H1 (cell line): ENCODE data around the gene PTPRH. TPM values are rescaled to one million over a fixed set of nuclear protein-coding genes. Genes with fewer than 3 reads are reported as not detected.
A peak's percentile ranks its signal among the peaks of the same experiment; 100 is the strongest.

Experiments
- CTCF ChIA-PET: fragments of 300-600 bp; sonication (Branson Sonifier 250); formaldehyde crosslinking; loops from one replicate; lab custom pipeline; 2021; ENCODE audit not compliant: partially characterized antibody; lab: Charles Lee
- POLR2A ChIA-PET: fragments of 300-600 bp; sonication (Branson Sonifier 250); formaldehyde crosslinking; loops from one replicate; lab custom pipeline; 2021; ENCODE audit warnings: inconsistent platforms; ENCODE audit not compliant: partially characterized antibody; lab: Charles Lee
- DNase-seq, 2 experiments: peaks; one replicate each; pipeline versions ENCODE4 v3.0.0 to v3.0.0-alpha.2; 2010 to 2022; ENCODE audit warnings: low spot score in 2 of 2, low read depth in 1 of 2, mixed read lengths in 1 of 2
- FAIRE-seq: peaks from 2 replicates; lab custom pipeline; 2011; peaks lifted over from hg19 to GRCh38; lab: Jason Lieb, UNC
- H2AFZ ChIP-seq: 2 replicates; pipeline ENCODE4 v1.8.1; 2012; ENCODE audit warnings: low read length, inconsistent platforms
- H2AK5ac ChIP-seq: 2 replicates; pipeline ENCODE4 v1.6.1; 2013; ENCODE audit warnings: low read depth, low read length
- H2BK120ac ChIP-seq: replicated peaks from 2 replicates; pipeline ENCODE3; 2013; ENCODE audit warnings: low read depth, low read length, inconsistent platforms
- H2BK12ac ChIP-seq: 2 replicates; pipeline ENCODE4 v1.6.1; 2013; ENCODE audit warnings: low read depth, low read length
- H2BK15ac ChIP-seq: 2 replicates; pipeline ENCODE4 v1.6.1; 2013; ENCODE audit warnings: low read length
- H2BK20ac ChIP-seq: 2 replicates; pipeline ENCODE4 v1.6.1; 2013; ENCODE audit warnings: low read length
- H2BK5ac ChIP-seq: 2 replicates; pipeline ENCODE4 v1.6.1; 2013; ENCODE audit warnings: low read depth, low read length
- H3K14ac ChIP-seq: 2 replicates; pipeline ENCODE4 v1.6.1; 2013; ENCODE audit warnings: inconsistent platforms; ENCODE audit not compliant: insufficient read length
- H3K18ac ChIP-seq: 2 replicates; pipeline ENCODE4 v1.6.1; 2013; ENCODE audit warnings: low read length; ENCODE audit errors: extremely low read depth
- H3K23ac ChIP-seq: 2 replicates; pipeline ENCODE4 v1.6.1; 2013; ENCODE audit warnings: inconsistent platforms; ENCODE audit not compliant: insufficient read length
- H3K23me2 ChIP-seq: 2 replicates; pipeline ENCODE4 v1.6.1; 2013; ENCODE audit warnings: low read depth, low read length
- H3K27ac ChIP-seq: 2 replicates; pipeline ENCODE4 v1.6.1; 2011; ENCODE audit warnings: low read depth, low read length, inconsistent platforms
- H3K27me3 ChIP-seq, 4 experiments: replicated peaks in 1 of 4; 1 replicate in 1 of 4; 2 replicates in 3 of 4; pipeline versions ENCODE4 v1.6.1 to v1.8.1; 2011 to 2013; ENCODE audit warnings: low read length in 3 of 4, mild to moderate bottlenecking in 3 of 4, inconsistent platforms in 2 of 4, mixed read lengths in 2 of 4, moderate library complexity in 1 of 4; ENCODE audit not compliant: control insufficient read depth in 3 of 4, insufficient read depth in 3 of 4; ENCODE audit errors: extremely low read depth in 1 of 4
- H3K36me3 ChIP-seq, 4 experiments: 2 replicates each; pipeline versions ENCODE4 v1.6.1 to v1.8.1; 2011 to 2013; ENCODE audit warnings: mild to moderate bottlenecking in 4 of 4, low read length in 3 of 4, moderate library complexity in 2 of 4, control low read depth in 1 of 4, inconsistent platforms in 1 of 4; ENCODE audit not compliant: insufficient read depth in 4 of 4, control insufficient read depth in 2 of 4
- H3K4ac ChIP-seq: replicated peaks from 2 replicates; pipeline ENCODE3; 2013; ENCODE audit warnings: low read length, low read depth, mixed read lengths, inconsistent platforms; ENCODE audit not compliant: insufficient read length
- H3K4me1 ChIP-seq, 4 experiments: replicated peaks in 1 of 4; 1 replicate in 1 of 4; 2 replicates in 3 of 4; pipeline versions ENCODE4 v1.6.1 to v1.8.1; 2011 to 2013; ENCODE audit warnings: low read length in 3 of 4, inconsistent platforms in 2 of 4, mixed read lengths in 1 of 4; ENCODE audit not compliant: insufficient read depth in 4 of 4, control insufficient read depth in 3 of 4
- H3K4me2 ChIP-seq, 2 experiments: 2 replicates each; pipeline versions ENCODE4 v1.6.1 to v1.8.1; 2011 to 2013; ENCODE audit warnings: low read depth in 2 of 2, low read length in 2 of 2, control low read depth in 1 of 2, inconsistent platforms in 1 of 2, mild to moderate bottlenecking in 1 of 2; ENCODE audit not compliant: insufficient read depth in 1 of 2
- H3K4me3 ChIP-seq, 4 experiments: fragments of 200-600, 300-600 bp in 1 of 4; sonication (generic), shearing (Covaris generic), sonication (Bioruptor Twin) in 1 of 4; 2 replicates each; pipeline versions ENCODE4 v1.5.1 to v1.8.1; 2011 to 2016; ENCODE audit warnings: low read length in 4 of 4, low read depth in 3 of 4, control low read depth in 2 of 4, inconsistent platforms in 2 of 4, mild to moderate bottlenecking in 2 of 4, mixed read lengths in 1 of 4, moderate library complexity in 1 of 4; ENCODE audit not compliant: insufficient read depth in 2 of 4; ENCODE audit errors: extremely low read depth in 1 of 4
- H3K56ac ChIP-seq: replicated peaks from 2 replicates; pipeline ENCODE3; 2013; ENCODE audit warnings: low read depth, mild to moderate bottlenecking, mixed read lengths, low read length, inconsistent platforms; ENCODE audit not compliant: insufficient read length
- H3K79me1 ChIP-seq: 2 replicates; pipeline ENCODE4 v1.6.1; 2013; ENCODE audit warnings: low read depth, low read length, control low read depth
- H3K79me2 ChIP-seq, 2 experiments: 2 replicates each; pipeline versions ENCODE4 v1.6.1 to v1.8.1; 2012 to 2013; ENCODE audit warnings: low read length in 2 of 2, mild to moderate bottlenecking in 2 of 2, inconsistent platforms in 1 of 2; ENCODE audit not compliant: insufficient read depth in 2 of 2, control insufficient read depth in 1 of 2
- H3K9ac ChIP-seq, 4 experiments: replicated peaks in 1 of 4; 1 replicate in 1 of 4; 2 replicates in 3 of 4; pipeline versions ENCODE4 v1.6.1 to v1.8.1; 2011 to 2013; ENCODE audit warnings: low read depth in 3 of 4, low read length in 3 of 4, control low read depth in 2 of 4, mild to moderate bottlenecking in 2 of 4, moderate library complexity in 2 of 4, inconsistent platforms in 1 of 4; ENCODE audit errors: extremely low read depth in 1 of 4
- H3K9me3 ChIP-seq, 2 experiments: 2 replicates each; pipeline versions ENCODE4 v1.6.1 to v1.8.1; 2012 to 2013; ENCODE audit warnings: mild to moderate bottlenecking in 2 of 2, moderate library complexity in 2 of 2, control low read depth in 1 of 2, inconsistent platforms in 1 of 2, low read depth in 1 of 2, low read length in 1 of 2, mixed read lengths in 1 of 2; ENCODE audit not compliant: insufficient read depth in 2 of 2
- H4K20me1 ChIP-seq, 2 experiments: replicated peaks in 1 of 2; 2 replicates each; pipeline versions ENCODE3 to v1.8.1; 2011 to 2013; ENCODE audit warnings: inconsistent platforms in 2 of 2, low read length in 2 of 2, mild to moderate bottlenecking in 1 of 2; ENCODE audit not compliant: insufficient read depth in 2 of 2, control insufficient read depth in 1 of 2
- H4K5ac ChIP-seq: 2 replicates; pipeline ENCODE4 v1.6.1; 2013; ENCODE audit warnings: low read length, low read depth, mixed read lengths, inconsistent platforms; ENCODE audit not compliant: insufficient read length
- H4K8ac ChIP-seq: 2 replicates; pipeline ENCODE4 v1.8.0; 2013; ENCODE audit warnings: mild to moderate bottlenecking, moderate library complexity, low read length, inconsistent platforms; ENCODE audit not compliant: insufficient read depth; ENCODE audit errors: extremely low read depth
- H4K91ac ChIP-seq: replicated peaks from 2 replicates; pipeline ENCODE3; 2013; ENCODE audit warnings: low read length, mixed read lengths, inconsistent platforms; ENCODE audit not compliant: insufficient read length
- BCL11A ChIP-seq, 2 experiments: IDR thresholded peaks; one replicate each; pipeline ENCODE4 v1.6.1; 2011; ENCODE audit warnings: low read depth in 2 of 2, low read length in 2 of 2, mild to moderate bottlenecking in 2 of 2
- EGR1 ChIP-seq: IDR thresholded peaks from 2 replicates; pipeline ENCODE4 v1.6.1; 2011; ENCODE audit warnings: low read depth, low read length, borderline replicate concordance
- KDM5A ChIP-seq: fragments of 200-600 bp; IDR thresholded peaks from 2 replicates; pipeline ENCODE4 v1.7.1; 2012; ENCODE audit warnings: mild to moderate bottlenecking, low read length, inconsistent platforms, mixed read lengths
- NRF1 ChIP-seq: IDR thresholded peaks from 2 replicates; pipeline ENCODE4 v1.6.1; 2011; ENCODE audit warnings: mild to moderate bottlenecking, low read depth, low read length, improper control_type of control experiment
- PHF8 ChIP-seq: fragments of 200-600 bp; sonication (generic); conservative IDR thresholded peaks from 2 replicates; pipeline ENCODE4 v1.7.1; 2012; ENCODE audit warnings: low read depth, mild to moderate bottlenecking, inconsistent platforms, low read length, moderate library complexity
- POLR2AphosphoS5 ChIP-seq: IDR thresholded peaks from 2 replicates; pipeline ENCODE4 v1.6.1; 2011; ENCODE audit warnings: low read depth, low read length
- RFX5 ChIP-seq: IDR thresholded peaks from 2 replicates; pipeline ENCODE4 v1.6.1; 2011; ENCODE audit warnings: low read depth, low read length, improper control_type of control experiment, borderline replicate concordance
- SP1 ChIP-seq: IDR thresholded peaks from 2 replicates; pipeline ENCODE4 v1.6.1; 2011; ENCODE audit warnings: low read depth, low read length
- SP4 ChIP-seq: IDR thresholded peaks from 2 replicates; pipeline ENCODE4 v1.6.1; 2012; ENCODE audit warnings: low read length, inconsistent platforms
- SUZ12 ChIP-seq: fragments of 200-600 bp; sonication (generic); IDR thresholded peaks from 2 replicates; pipeline ENCODE4 v1.6.1; 2012; ENCODE audit warnings: mild to moderate bottlenecking, inconsistent platforms, low read length, moderate library complexity, mixed read lengths
- TBP ChIP-seq: IDR thresholded peaks from 2 replicates; pipeline ENCODE4 v1.6.1; 2011; ENCODE audit warnings: low read depth, low read length, improper control_type of control experiment
- TCF12 ChIP-seq: IDR thresholded peaks from 2 replicates; pipeline ENCODE4 v1.6.1; 2011; ENCODE audit warnings: low read depth, mild to moderate bottlenecking, low read length
- WGBS, 2 experiments: shearing (Covaris generic) in 1 of 2; methylation state at CpG; one replicate each; pipeline versions ENCODE4 v1.1.6 to v1.1.7; 2013 to 2015; ENCODE audit warnings: low lambda C conversion rate in 2 of 2, mixed read lengths in 2 of 2, inconsistent platforms in 1 of 2, low coverage in 1 of 2, missing lambda C conversion rate in 1 of 2; ENCODE audit not compliant: insufficient replicate concordance in 2 of 2, insufficient coverage in 1 of 2, insufficient read length in 1 of 2; ENCODE audit errors: extremely low coverage in 1 of 2, missing lambda C conversion rate in 1 of 2; 5-methylcytosine and 5-hydroxymethylcytosine counted together
- polyA plus RNA-seq, 7 experiments: library from polyadenylated mRNA; depleted of rRNA in 3 of 7; stranded (reverse) in 5 of 7; unstranded in 2 of 7; fragments of >200 nt in 5 of 7; fragments of 200-250 nt in 2 of 7; gene quantifications; 1 replicate in 5 of 7; 2 replicates in 1 of 7; 4 replicates in 1 of 7; pipeline versions ENCODE4 v1.2.1 to v1.2.3, GENCODE V29; 2011 to 2013; ENCODE audit warnings: missing spikeins in 2 of 7, mixed read lengths in 2 of 7
- total RNA-seq: library from RNA; stranded (reverse); fragmentation: NEBNext Ultra II Directional; extraction: Animal tissue kit (Norgen Biotek cat#: 25700); gene quantifications from 2 replicates; pipeline ENCODE4 v1.2.1, GENCODE V29; 2021

PTPRH gene
- total and polyA plus RNA-seq, 2 of the 8 experiments (the other 6 are each of a cell fraction or from before 2014, with no cell fraction given), result 0.30 to 0.39 TPM

DNA sequence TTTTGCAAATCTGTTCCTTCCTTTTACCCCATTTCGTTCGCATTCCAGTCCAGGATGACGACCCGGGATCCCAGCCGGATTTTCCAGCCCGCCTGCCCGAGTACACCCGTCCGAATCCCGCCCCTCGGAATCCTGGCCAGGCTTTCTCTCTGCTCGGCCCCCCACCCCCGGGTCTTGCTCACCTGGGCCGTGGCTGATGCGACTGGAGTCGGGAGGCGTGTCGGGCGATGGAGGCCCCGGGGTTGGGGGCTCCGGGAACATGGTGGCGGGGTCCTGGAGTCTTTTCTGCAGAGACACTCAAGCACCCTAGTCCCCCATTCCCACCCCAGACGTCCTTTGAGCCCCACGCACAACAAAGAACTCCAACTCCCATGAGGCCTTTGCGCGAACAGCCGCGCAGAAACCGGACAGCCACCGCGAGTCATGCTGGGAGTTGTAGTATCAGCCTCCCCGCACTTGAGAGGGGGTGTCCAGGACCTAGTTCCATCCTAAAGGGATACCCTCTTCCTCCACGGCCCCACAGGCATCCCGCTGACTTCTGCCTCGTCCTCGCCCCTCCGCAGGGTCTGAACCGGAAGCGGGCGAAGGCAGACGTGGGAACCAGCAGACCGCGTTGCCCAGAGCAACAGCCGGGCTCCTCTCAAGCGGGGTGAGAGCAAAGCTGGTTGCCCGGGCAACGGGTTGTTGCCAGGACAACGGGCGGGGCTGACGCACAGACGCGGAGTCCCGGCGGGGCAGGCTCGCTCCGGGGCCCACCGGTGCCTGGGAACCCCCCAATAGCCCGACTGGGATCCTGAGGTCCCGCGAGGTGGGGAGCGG lies 30.3 kb downstream of the PTPRH start:
- Histone ChIP-seq H4K91ac (no peak overlapping the region), H3K4me1 (peaks cover 2 to 22% (median 14%) of the 10 kb centered on the region in 4 experiments), H3K4ac (no peak overlapping the region), H3K14ac (no peak overlapping the region), H3K9me3 (no peaks in the 10 kb centered on the region), H2AFZ (no peak overlapping the region), H2BK5ac (no peak overlapping the region; the same call in 1 of the 2 replicates), H2AK5ac (no peak overlapping the region), H3K79me2 (no peaks in the 10 kb centered on the region), H3K23me2 (peaks cover 12% of the 10 kb centered on the region; the same call in 1 of the 2 replicates), H4K20me1 (peaks cover 0 to 7% of the 10 kb centered on the region in 2 experiments), H3K18ac (peak overlapping the region; percentile 48; the same call in 1 of the 2 replicates), H3K9ac (no peak overlapping the region; a peak in 2 of 7 replicates), H3K4me2 (peak overlapping the region; percentile 64 to 98), H3K27ac (0 out of 2 replicates have a peak overlapping the region, but pooled peaks have one; percentile 25), H4K5ac (no peak overlapping the region), H3K56ac (no peak overlapping the region), H3K27me3 (peaks cover 2 to 46% (median 32%) of the 10 kb centered on the region in 4 experiments; a peak in 6 of 7 replicates), H2BK12ac (0 out of 2 replicates have a peak overlapping the region, but pooled peaks have one; percentile 68), H3K36me3 (no peaks in the 10 kb centered on the region), H3K4me3 (peak overlapping the region; percentile 39 to 73 (median 72)), H3K23ac (no peak overlapping the region), H2BK15ac (no peak overlapping the region), H3K79me1 (no peaks in the 10 kb centered on the region), H2BK120ac (no peak overlapping the region), H4K8ac (no peak overlapping the region), H2BK20ac (no peak overlapping the region)
- WGBS, 2 experiments, result 4% methylated on average over 49 of the region's 61 CpGs; no CpG with 5 or more reads in 1 of the 2 experiments
- CTCF ChIA-PET, result interaction anchor here (1.0 to 2.5 kb wide), 2 partner anchors 13 to 38 kb away, joined by 3 to 9 read pairs; partner anchors contain the start of gene DNAAF3
- POLR2A ChIA-PET, result interaction anchor here (1.3 to 3.0 kb wide), 5 partner anchors 18 to 229 kb away, joined by 3 to 13 read pairs (median 5); partner anchors contain the start of gene UBE2S
- peak in 1 of 2 experiments; percentile 95 for DNase-seq
- FAIRE-seq, result no peak
- TF ChIP-seq BCL11A (IDR thresholded peaks at IDR 0.05; ENCODE audit: low read depth in 2 of 2, low read length in 2 of 2) (no peak), SP1 (peak; percentile 100), SUZ12 (no peak), TBP (no peak), EGR1 (peak; percentile 95), KDM5A (no peak), POLR2AphosphoS5 (no peak), RFX5 (peak; percentile 74; the same call in 1 of the 2 replicates), NRF1 (no peak), TCF12 (0 out of 2 replicates have a peak, but pooled peaks have one; percentile 20), PHF8 (peak; percentile 55), SP4 (peak; percentile 86)
